NCI-H226 (cell line): Measurements from ENCODE around the gene PLEKHM1.

Experiments
- DNase-seq: peaks from one replicate; pipeline ENCODE4 v3.0.0-alpha.2; 2015

PLEKHM1 gene

GRCh38 chr17:45425125-45425983 lies 65.2 kb downstream of the PLEKHM1 start:
- peak; percentile 99 for DNase-seq

GRCh38 chr17:45424769-45425124 lies 65.8 kb downstream of the PLEKHM1 start:
- no peak for DNase-seq

GRCh38 chr17:45423975-45424335 lies 66.6 kb downstream of the PLEKHM1 start:
- DNase-seq, result no peak

GRCh38 chr17:45423304-45423974 lies 67.1 kb downstream of the PLEKHM1 start:
- no peak for DNase-seq

- no peak for DNase-seq
These were observed 75.3 kb downstream of the PLEKHM1 start for GRCh38 chr17:45414990-45415881.

- DNase-seq, result no peak
These were observed 77.0 kb downstream of the PLEKHM1 start for GRCh38 chr17:45413498-45413923.

GRCh38 chr17:45411348-45412105 lies 79.0 kb downstream of the PLEKHM1 start:
- no peak for DNase-seq

- DNase-seq, result no peak
These were observed 80.1 kb downstream of the PLEKHM1 start for GRCh38 chr17:45410144-45411091.

GRCh38 chr17:45409659-45410076 lies 80.9 kb downstream of the PLEKHM1 start:
- no peak for DNase-seq

- DNase-seq, result peak; percentile 61
These were observed 81.7 kb downstream of the PLEKHM1 start for GRCh38 chr17:45408611-45409421.

- no peak for DNase-seq
These were observed 84.4 kb downstream of the PLEKHM1 start for GRCh38 chr17:45406107-45406506.

- no peak for DNase-seq
These were observed 85.1 kb downstream of the PLEKHM1 start for GRCh38 chr17:45405250-45406086.

- DNase-seq, result no peak
These were observed 85.7 kb downstream of the PLEKHM1 start for GRCh38 chr17:45404870-45405249.

- DNase-seq, result no peak
These were observed 86.5 kb downstream of the PLEKHM1 start for GRCh38 chr17:45403906-45404490.

GRCh38 chr17:45402916-45403315 lies 87.6 kb downstream of the PLEKHM1 start:
- DNase-seq, result no peak

- DNase-seq, result no peak
These were observed 91.7 kb downstream of the PLEKHM1 start for GRCh38 chr17:45398800-45399199.

GRCh38 chr17:45397796-45398195 lies 92.7 kb downstream of the PLEKHM1 start:
- DNase-seq, result no peak

GRCh38 chr17:45396496-45397205 lies 93.9 kb downstream of the PLEKHM1 start:
- DNase-seq, result no peak
